ENCODE data around the gene SPINK6.

Gene SPINK6

GRCh38 chr5:148202531-148203203 is at the start of gene SPINK6:
Gene SPINK6 (plus strand): TSS chr5:148203042. CDS start chr5:148203097, 55 bp downstream.
- DNase-seq = no peak

GRCh38 chr5:148156609-148157008 is 46.2 kb upstream of the SPINK6 start:
- DNase-seq = no peak

GRCh38 chr5:148162038-148162437 is 40.8 kb upstream of the SPINK6 start:
- DNase-seq = no peak

- DNase-seq = no peak
Measured at GRCh38 chr5:148163345-148163744, 39.5 kb upstream of the SPINK6 start.

GRCh38 chr5:148166550-148167283 is 36.1 kb upstream of the SPINK6 start:
- no peak for DNase-seq

GRCh38 chr5:148168246-148168645 is 34.6 kb upstream of the SPINK6 start, which contains the start of gene SPINK14:
Gene SPINK14 (plus strand): TSS chr5:148168546. CDS start chr5:148169733, 1,187 bp downstream.
- DNase-seq = no peak

GRCh38 chr5:148172377-148172776 is 30.5 kb upstream of the SPINK6 start:
- no peak for DNase-seq

- DNase-seq = no peak
Measured at GRCh38 chr5:148176480-148176879, 26.4 kb upstream of the SPINK6 start.

GRCh38 chr5:148177207-148177606 is 25.6 kb upstream of the SPINK6 start:
- DNase-seq = no peak

GRCh38 chr5:148179234-148179824 is 23.5 kb upstream of the SPINK6 start:
- peak; percentile 47 for DNase-seq

- DNase-seq = no peak
Measured at GRCh38 chr5:148186248-148187003, 16.4 kb upstream of the SPINK6 start.

GRCh38 chr5:148191010-148191409 is 11.8 kb upstream of the SPINK6 start:
- DNase-seq = no peak

- DNase-seq = no peak
Measured at GRCh38 chr5:148193202-148193601, 9.6 kb upstream of the SPINK6 start.

- DNase-seq = no peak
Measured at GRCh38 chr5:148201151-148201550, 1.7 kb upstream of the SPINK6 start.

GRCh38 chr5:148205044-148205806 is 2.4 kb downstream of the SPINK6 start:
- no peak for DNase-seq

- no peak for DNase-seq
Measured at GRCh38 chr5:148205865-148206264, 3.0 kb downstream of the SPINK6 start.

GRCh38 chr5:148206620-148207019 is 3.8 kb downstream of the SPINK6 start:
- DNase-seq = no peak

GRCh38 chr5:148208226-148208625 is 5.4 kb downstream of the SPINK6 start:
- DNase-seq = no peak

GRCh38 chr5:148209151-148209770 is 6.4 kb downstream of the SPINK6 start:
- DNase-seq = no peak

GRCh38 chr5:148214665-148215185 is 11.9 kb downstream of the SPINK6 start:
- DNase-seq = no peak

GRCh38 chr5:148221508-148221907 is 18.7 kb downstream of the SPINK6 start:
- no peak for DNase-seq

Measured in NCI-H1694 (cell line).